ENCODE data around the gene CD200R1. TPM values are rescaled to one million over a fixed set of nuclear protein-coding genes. Genes with fewer than 3 reads are reported as not detected.

CD200R1 gene
- polyA plus RNA-seq, 1 donor from 2014 or later: 0.72 TPM

DNA sequence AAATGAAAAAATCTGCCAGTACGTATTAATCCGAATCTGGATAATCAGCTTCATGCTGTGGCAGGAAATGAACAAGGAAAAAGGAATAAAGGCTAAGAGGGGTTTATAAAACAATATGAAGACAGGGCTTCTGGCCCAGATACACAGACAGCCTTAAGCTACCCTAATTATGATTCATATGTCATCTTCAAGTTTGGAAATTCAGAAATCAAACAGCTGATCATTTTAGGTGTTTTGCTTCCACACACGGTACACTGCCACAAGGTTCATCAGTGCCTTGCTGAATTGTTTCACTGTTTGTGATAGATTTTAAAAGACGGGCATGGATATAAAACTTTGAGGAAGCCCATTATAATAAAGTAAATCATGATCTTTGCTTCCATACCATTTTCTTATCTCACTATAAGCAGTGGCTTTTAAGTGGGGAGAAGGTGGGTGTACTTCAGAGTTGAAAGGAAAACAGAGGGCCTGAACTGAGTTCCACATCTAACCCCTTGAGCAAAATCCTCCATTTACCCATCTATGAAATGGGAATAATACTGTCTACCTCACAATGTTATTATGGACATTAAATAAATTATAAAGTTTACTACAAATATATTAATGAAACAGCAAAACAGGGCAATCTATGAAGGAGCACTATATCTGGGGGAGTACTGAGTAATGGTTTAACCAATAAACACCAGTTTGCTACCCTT is 31.6 kb upstream of the CD200R1 start:
- no peaks in the 10 kb centered on the region for H3F3A ChIP-seq (ENCODE audit: insufficient read depth, low read length, poor library complexity, severe bottlenecking)
- no peak overlapping the region for H3K9ac ChIP-seq (ENCODE audit: low read length)
- H3K27ac ChIP-seq (ENCODE audit: low read length): no peak overlapping the region
- H3K4me3 ChIP-seq (ENCODE audit: low read length): no peak overlapping the region
- H2AFZ ChIP-seq (ENCODE audit: low read depth, low read length): no peak overlapping the region
- H3K36me3 ChIP-seq (ENCODE audit: insufficient read depth, low read length): no peaks in the 10 kb centered on the region
- H3K9me3 ChIP-seq (ENCODE audit: low read length): no peaks in the 10 kb centered on the region
- no peaks in the 10 kb centered on the region for H4K20me1 ChIP-seq (ENCODE audit: insufficient read depth)
- H3K4me2 ChIP-seq (ENCODE audit: low read length): no peak overlapping the region
- TF ChIP-seq EZH2 (IDR thresholded peaks at IDR 0.05; ENCODE audit: borderline replicate concordance, insufficient read depth, low read length, poor library complexity, severe bottlenecking) (no peak), MXI1 (conservative IDR thresholded peaks at IDR 0.05; ENCODE audit: poor library complexity, severe bottlenecking) (no peak), SMC3 (conservative IDR thresholded peaks at IDR 0.05; ENCODE audit: poor library complexity) (no peak), EP300 (conservative IDR thresholded peaks at IDR 0.05; ENCODE audit: poor library complexity, severe bottlenecking) (no peak), TAF1 (IDR thresholded peaks at IDR 0.05; ENCODE audit: low read depth) (no peak), POLR2AphosphoS5 (IDR thresholded peaks at IDR 0.05) (no peak), RAD21 (conservative IDR thresholded peaks at IDR 0.05) (no peak)
- TF ChIP-seq, protein P1, sequence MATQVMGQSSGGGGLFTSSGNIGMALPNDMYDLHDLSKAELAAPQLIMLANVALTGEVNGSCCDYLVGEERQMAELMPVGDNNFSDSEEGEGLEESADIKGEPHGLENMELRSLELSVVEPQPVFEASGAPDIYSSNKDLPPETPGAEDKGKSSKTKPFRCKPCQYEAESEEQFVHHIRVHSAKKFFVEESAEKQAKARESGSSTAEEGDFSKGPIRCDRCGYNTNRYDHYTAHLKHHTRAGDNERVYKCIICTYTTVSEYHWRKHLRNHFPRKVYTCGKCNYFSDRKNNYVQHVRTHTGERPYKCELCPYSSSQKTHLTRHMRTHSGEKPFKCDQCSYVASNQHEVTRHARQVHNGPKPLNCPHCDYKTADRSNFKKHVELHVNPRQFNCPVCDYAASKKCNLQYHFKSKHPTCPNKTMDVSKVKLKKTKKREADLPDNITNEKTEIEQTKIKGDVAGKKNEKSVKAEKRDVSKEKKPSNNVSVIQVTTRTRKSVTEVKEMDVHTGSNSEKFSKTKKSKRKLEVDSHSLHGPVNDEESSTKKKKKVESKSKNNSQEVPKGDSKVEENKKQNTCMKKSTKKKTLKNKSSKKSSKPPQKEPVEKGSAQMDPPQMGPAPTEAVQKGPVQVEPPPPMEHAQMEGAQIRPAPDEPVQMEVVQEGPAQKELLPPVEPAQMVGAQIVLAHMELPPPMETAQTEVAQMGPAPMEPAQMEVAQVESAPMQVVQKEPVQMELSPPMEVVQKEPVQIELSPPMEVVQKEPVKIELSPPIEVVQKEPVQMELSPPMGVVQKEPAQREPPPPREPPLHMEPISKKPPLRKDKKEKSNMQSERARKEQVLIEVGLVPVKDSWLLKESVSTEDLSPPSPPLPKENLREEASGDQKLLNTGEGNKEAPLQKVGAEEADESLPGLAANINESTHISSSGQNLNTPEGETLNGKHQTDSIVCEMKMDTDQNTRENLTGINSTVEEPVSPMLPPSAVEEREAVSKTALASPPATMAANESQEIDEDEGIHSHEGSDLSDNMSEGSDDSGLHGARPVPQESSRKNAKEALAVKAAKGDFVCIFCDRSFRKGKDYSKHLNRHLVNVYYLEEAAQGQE (IDR thresholded peaks at IDR 0.05; ENCODE audit: borderline replicate concordance): no peak
- TF ChIP-seq, protein P2, sequence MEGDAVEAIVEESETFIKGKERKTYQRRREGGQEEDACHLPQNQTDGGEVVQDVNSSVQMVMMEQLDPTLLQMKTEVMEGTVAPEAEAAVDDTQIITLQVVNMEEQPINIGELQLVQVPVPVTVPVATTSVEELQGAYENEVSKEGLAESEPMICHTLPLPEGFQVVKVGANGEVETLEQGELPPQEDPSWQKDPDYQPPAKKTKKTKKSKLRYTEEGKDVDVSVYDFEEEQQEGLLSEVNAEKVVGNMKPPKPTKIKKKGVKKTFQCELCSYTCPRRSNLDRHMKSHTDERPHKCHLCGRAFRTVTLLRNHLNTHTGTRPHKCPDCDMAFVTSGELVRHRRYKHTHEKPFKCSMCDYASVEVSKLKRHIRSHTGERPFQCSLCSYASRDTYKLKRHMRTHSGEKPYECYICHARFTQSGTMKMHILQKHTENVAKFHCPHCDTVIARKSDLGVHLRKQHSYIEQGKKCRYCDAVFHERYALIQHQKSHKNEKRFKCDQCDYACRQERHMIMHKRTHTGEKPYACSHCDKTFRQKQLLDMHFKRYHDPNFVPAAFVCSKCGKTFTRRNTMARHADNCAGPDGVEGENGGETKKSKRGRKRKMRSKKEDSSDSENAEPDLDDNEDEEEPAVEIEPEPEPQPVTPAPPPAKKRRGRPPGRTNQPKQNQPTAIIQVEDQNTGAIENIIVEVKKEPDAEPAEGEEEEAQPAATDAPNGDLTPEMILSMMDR (IDR thresholded peaks at IDR 0.05; ENCODE audit: poor library complexity, severe bottlenecking): no peak
- no peaks in the 10 kb centered on the region for H3K27me3 ChIP-seq (ENCODE audit: insufficient read depth, low read depth, low read length)
- no peaks in the 10 kb centered on the region for H3K9me2 ChIP-seq (ENCODE audit: insufficient read depth, low read length)
- H3K79me2 ChIP-seq (replicated peaks; ENCODE audit: insufficient read depth, low read length): peaks cover 12% of the 10 kb centered on the region

DNA sequence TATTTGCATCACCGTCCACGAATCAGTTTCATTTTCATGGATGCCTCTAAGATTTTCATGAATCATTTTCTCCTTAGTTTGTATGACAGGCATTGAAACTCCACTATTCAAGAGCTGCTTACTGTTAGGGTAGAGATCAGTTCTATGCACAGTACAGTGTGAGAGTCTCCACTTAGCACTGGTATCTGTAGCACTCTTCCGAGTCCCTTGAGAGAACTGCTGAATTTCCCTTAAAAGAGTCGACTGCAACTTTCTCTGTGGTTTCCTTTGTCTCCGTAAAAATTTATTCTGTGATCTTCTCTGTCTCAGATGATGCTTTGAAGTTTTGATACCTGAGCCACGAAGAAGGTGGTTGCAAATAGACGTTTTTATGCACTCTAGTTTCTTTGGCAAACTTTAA is 30.7 kb upstream of the CD200R1 start:
- no peak for TF ChIP-seq SMC3 (conservative IDR thresholded peaks at IDR 0.05; ENCODE audit: poor library complexity)
- no peak for TF ChIP-seq EZH2 (IDR thresholded peaks at IDR 0.05; ENCODE audit: borderline replicate concordance, insufficient read depth, low read length, poor library complexity, severe bottlenecking)
- Histone ChIP-seq H3K4me3 (ENCODE audit: low read length) (no peak overlapping the region), H2AFZ (ENCODE audit: low read depth, low read length) (no peak overlapping the region), H3K36me3 (ENCODE audit: insufficient read depth, low read length) (peaks cover 8% of the 10 kb centered on the region), H3K27ac (ENCODE audit: low read length) (no peak overlapping the region), H3F3A (ENCODE audit: insufficient read depth, low read length, poor library complexity, severe bottlenecking) (no peaks in the 10 kb centered on the region), H3K79me2 (replicated peaks; ENCODE audit: insufficient read depth, low read length) (peaks cover 8% of the 10 kb centered on the region), H3K9me2 (ENCODE audit: insufficient read depth, low read length) (no peaks in the 10 kb centered on the region), H3K4me2 (ENCODE audit: low read length) (no peak overlapping the region), H3K9me3 (ENCODE audit: low read length) (no peaks in the 10 kb centered on the region), H4K20me1 (ENCODE audit: insufficient read depth) (no peaks in the 10 kb centered on the region), H3K9ac (ENCODE audit: low read length) (no peak overlapping the region), H3K27me3 (ENCODE audit: insufficient read depth, low read depth, low read length) (no peaks in the 10 kb centered on the region)
